GM19238 (cell line): ENCODE results near the gene ICA1.
A peak's percentile ranks its signal among the peaks of the same experiment; 100 is the strongest.

Source experiments
- DNase-seq: peaks from one replicate; pipeline ENCODE4 v3.0.0; 2011; ENCODE audit warnings: low spot score; ENCODE audit not compliant: insufficient read length

ICA1 gene

DNA sequence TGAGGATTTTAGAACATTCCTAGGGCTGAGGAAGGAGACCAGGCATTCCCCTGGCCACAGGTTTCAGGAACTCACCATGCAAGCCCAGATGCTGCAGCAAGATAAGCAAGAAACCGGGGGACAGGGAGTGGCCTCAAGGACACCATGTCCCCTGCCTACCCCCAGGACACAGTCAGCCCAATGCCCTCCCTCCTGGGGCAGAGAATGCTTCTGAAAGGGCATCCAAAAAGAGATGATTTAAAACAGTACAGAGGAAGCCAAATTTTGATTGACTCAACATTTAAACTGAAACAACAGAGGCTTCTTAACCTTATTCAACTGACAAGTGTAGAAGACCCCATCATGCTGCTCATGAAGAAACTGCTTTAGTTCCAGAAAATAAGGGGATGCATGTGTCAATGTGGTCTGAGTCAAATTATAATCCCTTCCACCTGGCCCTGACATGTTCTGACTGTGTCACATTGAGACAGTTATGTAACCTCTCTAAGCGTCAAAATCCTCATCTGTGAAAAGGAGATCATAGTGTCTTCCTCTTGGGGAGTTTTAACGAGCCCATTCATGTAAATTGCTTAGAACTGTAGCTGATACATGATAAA lies 60.0 kb downstream of the ICA1 start:
- no peak for DNase-seq

DNA sequence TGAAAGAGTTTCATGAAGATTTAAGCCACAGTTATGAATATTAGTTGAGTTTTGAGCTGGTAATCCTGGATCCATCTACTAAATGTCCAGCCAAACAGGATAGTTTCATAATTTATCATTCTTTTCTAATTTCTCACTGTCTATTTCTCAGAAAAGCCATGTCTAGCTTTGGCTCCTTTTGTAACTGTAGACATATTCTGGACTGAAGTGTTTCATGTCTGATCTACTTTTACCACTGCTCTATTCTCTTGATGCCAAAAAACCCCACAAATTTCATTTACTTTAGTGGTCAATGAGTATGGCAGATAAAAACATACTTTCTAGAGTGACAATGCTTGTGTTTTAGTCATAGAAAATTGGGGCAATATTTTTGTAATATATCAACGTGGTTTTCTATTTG lies 61.2 kb downstream of the ICA1 start:
- no peak for DNase-seq

DNA sequence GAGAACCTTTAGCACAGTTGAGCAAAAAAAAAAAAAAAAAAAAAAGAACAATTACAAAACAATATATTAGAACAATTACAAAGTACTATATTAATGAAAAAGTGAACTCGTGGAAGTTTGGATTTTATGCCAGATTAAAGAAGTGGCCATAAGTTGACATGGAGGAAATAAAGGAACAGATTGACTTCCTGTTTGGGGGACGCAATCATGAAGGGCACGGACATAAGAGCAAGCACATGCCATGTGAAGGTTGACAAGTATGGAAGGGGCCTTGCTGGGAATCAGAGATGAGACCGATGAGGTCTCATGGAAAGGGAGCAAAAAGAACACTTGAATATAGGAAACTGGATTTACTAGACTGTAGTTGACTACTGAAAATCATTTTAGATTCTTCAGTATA lies 61.7 kb downstream of the ICA1 start:
- no peak for DNase-seq

DNA sequence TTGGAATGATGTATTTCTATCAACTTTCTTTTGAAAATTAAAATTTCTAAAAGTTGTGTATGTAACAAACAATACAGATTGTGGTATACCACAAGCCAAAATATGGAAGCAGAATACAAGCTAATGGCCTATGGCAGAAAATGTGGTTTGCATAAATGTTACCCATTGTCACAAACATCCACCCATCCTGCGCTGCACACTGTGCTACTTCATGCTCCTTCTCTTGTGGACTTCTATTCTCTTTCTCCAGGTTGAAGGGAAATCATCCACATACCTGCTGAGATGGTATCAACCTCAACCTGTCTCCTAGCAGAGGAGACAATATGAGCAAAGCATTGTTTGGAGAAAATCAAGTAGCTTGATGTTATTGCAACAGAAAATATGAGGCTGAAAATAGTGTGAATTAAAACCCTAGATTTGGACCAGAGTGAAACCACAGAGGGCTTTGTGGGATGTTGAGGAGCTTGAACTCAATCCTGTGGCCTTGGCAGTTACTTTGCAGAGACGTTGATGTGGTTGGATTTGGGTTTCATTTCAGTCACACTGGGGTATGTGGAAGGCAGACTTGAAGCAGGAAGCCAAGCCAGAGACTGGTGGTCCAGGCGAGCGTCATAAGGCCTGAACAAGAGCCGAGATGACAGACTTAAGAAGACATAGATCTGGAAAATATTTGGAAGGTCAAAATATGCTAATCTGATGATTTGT lies 63.8 kb downstream of the ICA1 start:
- DNase-seq: no peak

DNA sequence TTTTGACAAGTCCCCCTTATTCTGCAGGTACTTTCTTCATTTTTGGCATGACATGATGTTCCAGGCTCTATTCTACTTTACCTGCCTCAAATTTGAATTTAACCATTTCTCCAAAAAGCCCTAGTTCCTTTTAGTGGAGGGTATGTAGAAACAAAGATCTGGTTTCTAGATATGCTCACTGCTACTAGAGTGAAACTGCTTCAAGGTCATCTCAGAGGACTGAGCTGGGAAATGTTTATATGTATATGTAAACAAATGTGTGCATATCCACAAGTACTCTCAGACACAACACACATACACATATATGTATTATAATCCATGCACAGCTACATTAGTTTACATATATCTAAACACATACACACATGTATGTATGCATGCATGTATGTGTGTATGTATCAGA lies 69.1 kb downstream of the ICA1 start:
- DNase-seq: no peak

DNA sequence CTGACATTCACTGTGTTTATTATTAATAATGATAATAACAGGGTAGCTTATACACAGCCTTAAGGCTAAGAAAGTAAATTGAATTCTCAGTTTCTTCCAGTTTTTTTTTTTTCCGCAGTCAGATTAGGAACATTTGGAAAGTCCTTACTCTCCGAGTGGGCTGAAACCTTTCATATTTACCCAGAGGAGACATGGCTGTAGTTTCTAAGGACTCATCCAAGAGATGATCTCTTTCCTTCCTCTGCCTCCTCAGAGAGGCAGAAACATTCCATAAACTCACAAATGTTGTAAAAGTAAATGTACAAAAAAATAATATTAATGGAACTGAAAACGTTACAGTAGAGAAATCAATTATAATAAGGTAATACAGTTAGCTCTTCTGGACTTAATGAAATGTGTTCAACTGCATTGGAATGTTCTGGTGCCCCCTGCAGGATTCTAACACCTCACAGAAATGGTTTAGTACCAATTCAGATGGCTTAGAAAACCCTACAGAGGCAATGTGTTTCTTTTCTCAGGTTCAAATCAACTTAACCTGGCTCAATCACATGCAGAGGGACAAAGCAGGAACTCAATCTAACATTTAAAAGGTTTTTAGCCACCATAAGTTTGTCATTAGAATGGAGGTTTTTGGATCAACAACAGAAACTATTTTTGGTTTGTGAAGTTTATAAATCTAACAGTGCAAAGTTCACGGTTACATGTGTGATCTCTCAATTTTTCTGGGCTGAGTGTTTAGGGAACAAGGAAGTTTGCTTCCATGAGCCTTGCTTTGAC lies 71.7 kb downstream of the ICA1 start:
- peak; percentile 10 for DNase-seq

DNA sequence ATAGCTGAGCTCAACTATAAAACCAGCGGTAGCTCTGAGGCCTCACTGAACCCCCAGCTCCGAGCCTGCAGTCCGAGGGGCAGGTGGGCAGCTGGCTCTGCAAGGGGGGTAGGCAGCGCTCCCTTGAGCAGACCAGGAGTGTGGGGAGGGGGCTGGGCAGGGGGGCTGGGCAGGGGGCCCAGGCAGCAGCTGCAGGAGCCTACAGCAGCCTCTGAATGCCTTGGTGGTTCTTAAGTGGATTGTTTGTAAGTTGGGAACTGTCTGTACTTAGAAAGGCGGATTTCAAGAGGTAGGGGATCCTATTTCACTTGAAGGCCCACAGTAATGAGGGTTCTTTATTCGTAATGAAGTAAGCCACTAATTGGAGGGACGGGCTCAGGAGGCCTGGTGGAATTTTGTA lies 72.3 kb downstream of the ICA1 start:
- DNase-seq: no peak

DNA sequence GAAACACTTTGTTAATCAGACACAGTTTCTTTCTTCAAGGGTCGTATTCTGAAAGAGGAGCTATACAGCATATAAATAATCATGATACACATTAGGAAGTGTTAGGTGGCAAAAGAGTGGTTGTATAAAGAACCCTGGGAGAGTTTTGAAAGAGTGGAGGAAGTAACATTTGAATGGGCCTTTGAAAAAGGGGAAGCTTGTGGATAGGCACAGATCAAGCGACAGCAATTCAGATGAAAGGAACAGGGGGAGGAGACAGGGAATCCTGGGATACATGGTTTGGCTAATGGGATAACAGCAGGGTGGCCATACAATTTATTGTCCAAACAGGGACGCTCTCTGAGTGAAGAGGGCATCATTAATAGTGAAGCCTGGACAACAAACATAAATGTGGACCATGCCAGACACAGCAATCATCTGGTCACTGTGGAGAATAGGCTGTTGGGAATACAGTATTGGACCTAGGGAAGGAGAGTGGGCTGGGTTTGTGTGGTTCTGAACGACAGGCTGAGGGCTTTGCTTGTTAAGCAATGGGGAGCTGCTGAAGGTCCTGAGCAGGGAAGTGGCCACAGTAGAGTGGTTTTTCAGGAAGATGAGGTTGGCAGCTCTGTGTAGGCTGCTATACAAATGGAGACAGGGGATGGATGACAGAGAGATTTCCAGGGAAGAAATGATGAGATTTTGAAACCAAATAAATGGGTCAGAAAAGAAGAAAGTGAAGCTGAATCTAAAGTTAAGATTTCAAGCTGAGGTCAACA lies 75.9 kb downstream of the ICA1 start:
- no peak for DNase-seq

DNA sequence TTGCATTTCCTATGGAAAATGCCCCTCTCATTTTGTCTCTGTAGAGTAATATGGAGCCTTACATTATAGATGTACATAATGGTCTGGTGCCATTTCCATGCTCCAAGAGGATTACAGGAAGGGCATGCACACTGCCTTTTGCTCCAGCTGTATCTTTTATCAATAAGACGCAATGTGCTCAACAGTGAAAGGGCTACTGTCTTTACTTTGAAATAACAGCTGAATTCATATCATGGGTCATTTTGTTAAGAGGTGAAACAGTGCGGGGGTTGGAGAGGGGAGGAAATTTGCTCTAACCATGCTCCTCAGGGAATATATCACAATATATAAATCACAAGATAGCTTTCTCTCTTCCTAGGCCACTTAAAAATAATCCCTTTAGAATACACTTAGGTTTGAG lies 77.7 kb downstream of the ICA1 start:
- DNase-seq: no peak

DNA sequence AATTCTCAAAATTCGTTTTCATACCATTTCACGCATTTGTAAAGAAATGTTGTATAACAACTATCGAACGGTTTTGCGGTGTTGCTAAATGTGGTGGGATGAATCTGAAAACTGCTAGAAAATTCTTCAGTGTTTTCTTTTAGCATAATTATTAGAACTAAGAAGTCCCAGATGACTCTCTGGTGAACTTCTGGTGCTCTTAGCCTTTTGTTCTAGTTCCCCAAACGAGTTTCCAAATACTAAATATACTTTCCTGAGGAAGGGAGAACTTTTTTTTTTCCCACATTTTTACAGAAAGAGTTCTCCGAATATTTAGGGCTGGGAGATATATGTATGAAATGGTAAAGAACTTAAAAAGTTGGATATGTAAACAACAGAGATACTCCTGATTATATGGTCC lies 82.5 kb downstream of the ICA1 start:
- DNase-seq: no peak

DNA sequence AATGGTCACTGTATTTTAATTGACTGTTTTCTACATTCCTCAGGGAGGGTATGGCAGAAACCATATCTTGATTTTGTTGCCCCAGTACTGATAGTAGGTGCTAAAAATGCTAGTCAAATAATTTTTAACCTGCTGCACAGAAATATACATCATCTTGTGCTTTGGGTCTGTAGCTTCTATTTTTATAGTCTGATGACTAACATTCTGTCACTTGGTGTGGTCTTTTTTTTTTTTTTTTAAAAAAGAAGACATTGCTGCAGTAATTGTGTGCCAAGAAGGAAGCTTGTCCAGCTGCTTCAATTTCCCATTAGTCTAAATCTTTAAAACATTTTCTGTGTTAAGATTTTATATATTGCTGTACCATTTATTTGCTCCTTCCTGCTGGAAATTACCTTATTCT lies 83.6 kb downstream of the ICA1 start:
- DNase-seq: no peak

DNA sequence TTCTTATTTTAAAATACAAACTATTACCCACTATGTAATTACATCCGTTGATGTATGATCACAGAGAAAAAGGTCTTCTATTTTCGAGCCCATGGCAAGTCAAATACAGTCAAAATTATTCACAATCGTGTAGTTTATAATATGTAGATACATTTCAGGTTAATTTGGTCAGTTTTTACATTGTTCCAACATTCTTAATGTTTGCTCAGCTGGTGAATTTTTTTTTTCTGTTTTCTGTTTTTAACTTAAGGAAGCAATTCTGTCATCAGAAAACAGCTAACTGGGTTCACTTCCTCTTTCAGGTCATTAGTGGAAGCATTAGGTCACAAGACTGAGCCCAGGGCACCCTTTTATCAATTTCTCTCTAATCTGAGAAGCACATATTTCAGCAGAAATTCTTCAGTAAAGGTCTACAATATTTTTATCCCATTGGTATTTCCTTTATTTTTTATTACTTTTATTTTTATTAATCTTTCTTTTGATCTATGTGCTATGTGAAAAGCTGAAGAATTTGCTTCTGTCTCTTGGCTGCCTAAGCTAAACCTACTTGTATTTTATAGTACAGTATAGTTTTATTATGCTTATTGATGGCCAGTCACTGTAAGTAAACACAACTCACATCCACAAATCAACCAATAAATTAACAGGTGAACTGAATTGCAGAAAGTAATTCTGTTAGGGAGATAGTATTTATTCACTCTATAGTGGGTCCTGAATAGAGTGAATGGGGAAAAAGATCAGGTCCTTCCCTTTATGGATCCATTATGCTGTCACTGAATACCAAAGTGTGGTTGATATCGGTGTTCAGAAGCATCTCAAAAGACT lies 84.6 kb downstream of the ICA1 start:
- DNase-seq: peak; percentile 7

DNA sequence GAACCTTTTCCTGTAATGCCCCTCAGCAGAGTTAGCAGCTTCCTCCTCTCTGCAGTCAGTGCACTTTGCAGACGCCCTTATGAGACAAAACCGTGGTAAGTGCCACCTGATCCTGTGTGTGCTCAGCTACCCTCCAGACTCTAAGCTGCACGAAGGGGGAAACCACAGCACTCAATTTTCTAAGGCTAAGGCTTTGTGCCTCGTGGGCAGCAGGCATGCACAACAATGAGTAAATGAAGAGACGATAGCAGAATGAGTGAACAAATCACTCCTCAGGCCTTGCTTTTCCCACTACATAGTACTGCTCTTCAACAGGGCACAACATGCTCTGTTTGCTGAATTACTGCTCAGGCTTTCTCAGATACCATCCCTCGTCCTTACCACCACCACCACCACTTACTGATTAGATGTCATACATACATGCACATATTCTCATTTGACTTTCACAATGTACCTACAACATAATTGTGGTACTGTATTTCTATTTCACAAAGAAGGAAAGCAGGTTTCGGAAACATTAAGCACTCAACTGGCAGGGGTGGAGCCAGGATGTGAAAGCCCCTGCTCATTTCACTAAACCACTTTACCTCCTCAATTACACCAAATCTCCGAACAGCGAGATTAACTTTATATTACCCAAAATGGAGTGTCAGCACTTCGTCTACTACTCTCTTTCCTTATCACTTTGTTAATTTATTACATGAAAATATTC lies 85.4 kb downstream of the ICA1 start:
- DNase-seq: peak; percentile 32

DNA sequence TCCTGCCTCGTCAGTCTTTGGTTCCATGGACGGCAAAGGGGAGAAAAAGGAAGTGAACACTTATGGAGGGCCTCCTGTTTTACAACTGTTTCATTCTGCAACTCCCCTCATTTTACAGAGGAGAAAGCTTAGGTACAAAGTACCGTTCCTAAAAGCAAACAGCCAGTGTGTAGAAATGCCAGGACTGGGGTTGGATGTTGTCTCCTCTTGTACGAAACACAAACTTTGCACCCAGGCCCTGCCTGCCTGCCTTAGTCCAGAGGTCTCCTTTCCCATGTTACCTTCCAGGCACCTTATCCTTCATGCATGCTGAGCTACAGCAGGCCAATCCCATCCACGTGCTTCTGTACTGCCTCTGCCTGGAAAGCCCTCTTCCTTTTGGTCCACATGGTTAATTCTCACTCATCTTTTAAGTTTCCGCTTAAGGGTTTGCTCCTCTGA lies 86.0 kb downstream of the ICA1 start:
- no peak for DNase-seq

DNA sequence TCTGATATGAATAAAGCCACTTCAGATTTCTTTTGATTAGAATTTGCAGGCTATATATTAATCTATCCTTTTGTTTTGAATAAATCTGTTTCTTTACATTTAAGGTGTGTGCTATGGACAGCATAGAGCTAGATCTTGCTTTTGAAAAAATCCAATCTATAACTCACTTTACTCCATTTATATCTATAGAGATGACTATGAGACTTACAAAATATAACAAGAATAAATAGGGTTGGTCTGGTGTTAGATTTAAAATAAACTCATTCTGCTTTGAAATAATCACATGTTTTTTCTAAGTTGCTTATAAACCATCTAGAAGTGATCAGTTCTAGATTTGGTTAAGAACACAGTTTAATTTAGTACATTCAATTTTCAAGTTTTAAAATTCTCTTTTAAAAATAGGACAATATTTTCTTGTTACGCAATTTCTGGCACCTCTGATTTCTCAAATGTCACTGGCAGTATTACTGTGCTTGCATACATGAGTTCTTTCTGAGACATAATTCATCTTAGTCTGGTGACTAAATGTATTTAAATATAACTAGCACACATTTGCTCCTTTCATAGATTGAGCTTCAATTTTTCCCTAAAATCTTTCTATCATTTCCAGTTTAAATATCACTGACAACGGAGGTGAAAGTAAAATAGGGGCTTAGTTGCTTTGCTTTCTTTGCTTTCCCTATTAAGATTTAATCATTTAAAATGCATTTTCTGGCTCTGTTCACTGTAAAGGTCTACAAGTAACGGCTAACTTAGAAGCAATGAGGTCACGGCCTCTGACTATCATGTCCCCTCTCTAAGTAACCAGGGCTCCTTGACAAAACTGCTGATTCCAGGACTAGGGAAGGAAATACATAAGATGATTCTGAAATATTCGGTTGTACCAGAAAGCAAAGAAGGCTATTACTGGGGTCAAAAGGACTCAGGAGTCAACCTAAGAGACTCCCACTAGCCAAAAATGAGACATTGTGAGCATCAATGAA lies 89.3 kb downstream of the ICA1 start:
- DNase-seq: no peak

DNA sequence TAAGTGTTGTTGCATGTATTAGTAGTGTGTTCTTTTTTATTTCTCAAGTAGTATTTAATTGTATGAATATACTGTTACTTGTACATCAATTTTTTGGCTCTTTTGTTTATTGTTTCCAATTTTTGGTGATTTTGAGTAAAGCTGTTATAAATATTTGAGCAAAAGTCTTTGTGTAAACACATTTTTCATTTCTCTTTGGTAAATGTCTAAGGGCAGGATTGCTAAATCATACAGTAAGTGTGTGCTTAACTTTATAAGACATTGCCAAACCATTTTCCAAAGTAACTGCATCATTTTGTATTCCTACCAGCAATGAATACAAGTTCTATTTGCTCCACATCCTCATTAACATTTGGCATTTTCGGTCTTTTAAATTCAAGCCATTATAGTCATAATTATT lies 92.8 kb downstream of the ICA1 start:
- no peak for DNase-seq

DNA sequence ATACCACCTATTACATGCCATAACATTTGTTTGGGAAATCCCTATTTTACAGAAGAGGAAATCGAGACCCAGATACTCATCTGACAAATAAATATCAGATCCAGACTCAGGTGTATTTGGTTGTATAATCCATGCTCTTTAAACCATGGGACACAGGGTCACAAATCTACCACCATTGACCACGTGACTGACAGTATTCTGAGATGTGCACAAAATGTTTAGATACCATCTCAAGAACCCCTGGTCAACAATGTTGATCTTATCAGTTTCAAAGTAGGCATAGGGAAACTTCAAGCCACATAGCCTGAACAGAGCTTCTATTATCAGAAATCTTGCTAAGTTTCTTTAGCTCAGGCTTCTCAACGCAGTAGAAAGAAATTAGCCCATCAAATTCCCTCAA lies 93.6 kb downstream of the ICA1 start:
- no peak for DNase-seq

DNA sequence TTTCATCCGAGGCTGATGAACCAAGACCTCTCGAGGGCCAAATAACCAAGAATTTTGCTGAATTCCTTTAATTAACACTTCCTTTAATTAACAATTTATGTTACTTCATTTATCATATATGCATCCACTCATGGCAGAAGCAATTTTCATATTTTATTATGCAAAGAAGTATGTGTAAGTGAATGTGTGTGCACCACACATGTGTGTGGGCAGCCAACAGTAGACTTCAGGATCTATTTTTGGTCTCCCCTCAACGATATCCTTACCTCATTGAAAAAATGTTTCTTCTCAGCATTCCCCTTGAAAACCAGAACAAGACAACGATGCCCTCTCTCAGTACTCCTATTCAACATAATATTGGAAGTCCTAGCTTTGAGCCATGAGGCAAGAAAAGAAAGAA lies 96.8 kb downstream of the ICA1 start:
- DNase-seq: no peak

DNA sequence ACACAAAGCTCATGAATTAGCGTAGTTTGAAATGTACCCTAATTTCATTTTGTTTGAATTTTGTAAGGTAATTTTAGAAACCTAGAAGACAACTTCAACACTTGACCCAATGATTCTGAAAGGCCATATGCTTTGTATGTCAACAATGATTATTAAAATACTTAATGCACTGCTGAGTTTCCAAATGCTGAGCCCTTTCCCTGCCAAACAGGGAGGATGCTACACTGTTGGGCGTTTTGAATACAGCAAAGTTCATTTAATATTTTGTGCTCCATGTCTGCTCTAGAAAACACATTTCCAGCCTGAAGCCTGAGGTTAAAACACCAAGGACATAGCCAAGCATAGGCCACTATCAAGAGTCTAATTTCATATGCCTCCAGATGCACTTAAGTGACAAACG lies 99.8 kb downstream of the ICA1 start:
- DNase-seq: no peak
